Mesenchymal stem cell (in vitro differentiated cells and primary cell): ENCODE data around the gene TMEM272.

ENCODE experiments used
- DNase-seq: peaks from one replicate; pipeline ENCODE4 v3.0.0-alpha.2; 2013
- H2AFZ ChIP-seq: one replicate; pipeline ENCODE4 v1.6.1; 2013; ENCODE audit warnings: low read depth, mild to moderate bottlenecking, control low read depth, inconsistent platforms, low read length, moderate library complexity
- H2AK5ac ChIP-seq: 2 replicates; pipeline ENCODE4 v1.6.1; 2013; ENCODE audit warnings: low read length, moderate library complexity, mild to moderate bottlenecking, inconsistent platforms; ENCODE audit not compliant: severe bottlenecking
- H2BK120ac ChIP-seq: one replicate; pipeline ENCODE4 v1.6.1; 2013; ENCODE audit warnings: low read depth, mild to moderate bottlenecking, inconsistent platforms, low read length, moderate library complexity
- H2BK12ac ChIP-seq, 2 experiments: one replicate each; pipeline ENCODE4 v1.6.1; 2013; ENCODE audit warnings: inconsistent platforms in 2 of 2, low read length in 2 of 2, mild to moderate bottlenecking in 2 of 2, moderate library complexity in 2 of 2, control low read depth in 1 of 2
- H2BK15ac ChIP-seq: one replicate; pipeline ENCODE4 v1.6.1; 2013; ENCODE audit warnings: mild to moderate bottlenecking, low read depth, inconsistent platforms; ENCODE audit not compliant: poor library complexity, severe bottlenecking
- H2BK5ac ChIP-seq: 2 replicates; pipeline ENCODE4 v1.6.1; 2013; ENCODE audit warnings: low read depth, mild to moderate bottlenecking, low read length, control low read depth, inconsistent platforms; ENCODE audit not compliant: poor library complexity, severe bottlenecking
- H3K14ac ChIP-seq, 2 experiments: one replicate each; pipeline ENCODE4 v1.6.1; 2013; ENCODE audit warnings: inconsistent platforms in 2 of 2, low read length in 2 of 2, control low read depth in 1 of 2, mild to moderate bottlenecking in 1 of 2, moderate library complexity in 1 of 2
- H3K18ac ChIP-seq, 2 experiments: one replicate each; pipeline ENCODE4 v1.6.1; 2013; ENCODE audit warnings: inconsistent platforms in 2 of 2, low read length in 2 of 2, control low read depth in 1 of 2, low read depth in 1 of 2, mild to moderate bottlenecking in 1 of 2
- H3K23ac ChIP-seq, 2 experiments: one replicate each; pipeline ENCODE4 v1.6.1; 2013; ENCODE audit warnings: inconsistent platforms in 2 of 2, low read length in 2 of 2, mild to moderate bottlenecking in 2 of 2, moderate library complexity in 2 of 2, control low read depth in 1 of 2
- H3K27ac ChIP-seq: 2 replicates; pipeline ENCODE4 v1.5.1; 2013; ENCODE audit warnings: mild to moderate bottlenecking, moderate library complexity, low read length, control low read depth, inconsistent platforms; ENCODE audit not compliant: poor library complexity, severe bottlenecking
- H3K27me3 ChIP-seq, 2 experiments: 2 replicates each; pipeline versions ENCODE4 v1.6.1 to v1.7.0; 2013; ENCODE audit warnings: low read length in 2 of 2, mild to moderate bottlenecking in 2 of 2, moderate library complexity in 2 of 2, control low read depth in 1 of 2, inconsistent platforms in 1 of 2; ENCODE audit not compliant: control insufficient read depth in 1 of 2, insufficient read depth in 1 of 2
- H3K36me3 ChIP-seq, 2 experiments: 2 replicates each; pipeline versions ENCODE4 v1.6.1 to v1.7.0; 2013; ENCODE audit warnings: low read length in 2 of 2, control low read depth in 1 of 2, inconsistent platforms in 1 of 2, low read depth in 1 of 2, mild to moderate bottlenecking in 1 of 2; ENCODE audit not compliant: insufficient read depth in 2 of 2, control insufficient read depth in 1 of 2
- H3K4ac ChIP-seq, 2 experiments: one replicate each; pipeline ENCODE4 v1.6.1; 2013; ENCODE audit warnings: inconsistent platforms in 2 of 2, low read length in 2 of 2, mild to moderate bottlenecking in 2 of 2, moderate library complexity in 2 of 2, control low read depth in 1 of 2, low read depth in 1 of 2
- H3K4me1 ChIP-seq: 2 replicates; pipeline ENCODE4 v1.6.1; 2013; ENCODE audit warnings: low read depth, low read length, control low read depth; ENCODE audit not compliant: control insufficient read depth, insufficient read depth
- H3K4me2 ChIP-seq: 2 replicates; pipeline ENCODE4 v1.6.1; 2013; ENCODE audit warnings: low read length, mild to moderate bottlenecking, inconsistent platforms; ENCODE audit not compliant: poor library complexity, severe bottlenecking
- H3K4me3 ChIP-seq, 2 experiments: 2 replicates each; pipeline versions ENCODE4 v1.5.1 to v1.7.0; 2013; ENCODE audit warnings: low read length in 2 of 2, mild to moderate bottlenecking in 2 of 2, control low read depth in 1 of 2, low read depth in 1 of 2; ENCODE audit not compliant: insufficient read depth in 1 of 2
- H3K79me1 ChIP-seq: replicated peaks from 2 replicates; pipeline ENCODE4 v1.6.1; 2013; ENCODE audit warnings: mild to moderate bottlenecking, control low read depth, low read length, inconsistent platforms; ENCODE audit not compliant: poor library complexity, severe bottlenecking
- H3K9ac ChIP-seq: 2 replicates; pipeline ENCODE4 v1.7.0; 2013; ENCODE audit warnings: mild to moderate bottlenecking, low read length, moderate library complexity
- H3K9me3 ChIP-seq: 2 replicates; pipeline ENCODE4 v1.7.0; 2013; ENCODE audit warnings: mild to moderate bottlenecking, low read length; ENCODE audit not compliant: control insufficient read depth
- H4K8ac ChIP-seq: one replicate; pipeline ENCODE4 v1.6.1; 2013; ENCODE audit warnings: inconsistent platforms, mild to moderate bottlenecking, low read length, moderate library complexity
- H4K91ac ChIP-seq: one replicate; pipeline ENCODE4 v1.6.1; 2013; ENCODE audit warnings: mild to moderate bottlenecking, low read length, inconsistent platforms
- WGBS: methylation state at CpG from one replicate; pipeline ENCODE4 v1.1.7; 2013; ENCODE audit warnings: mixed read lengths; 5-methylcytosine and 5-hydroxymethylcytosine counted together

Gene TMEM272

DNA sequence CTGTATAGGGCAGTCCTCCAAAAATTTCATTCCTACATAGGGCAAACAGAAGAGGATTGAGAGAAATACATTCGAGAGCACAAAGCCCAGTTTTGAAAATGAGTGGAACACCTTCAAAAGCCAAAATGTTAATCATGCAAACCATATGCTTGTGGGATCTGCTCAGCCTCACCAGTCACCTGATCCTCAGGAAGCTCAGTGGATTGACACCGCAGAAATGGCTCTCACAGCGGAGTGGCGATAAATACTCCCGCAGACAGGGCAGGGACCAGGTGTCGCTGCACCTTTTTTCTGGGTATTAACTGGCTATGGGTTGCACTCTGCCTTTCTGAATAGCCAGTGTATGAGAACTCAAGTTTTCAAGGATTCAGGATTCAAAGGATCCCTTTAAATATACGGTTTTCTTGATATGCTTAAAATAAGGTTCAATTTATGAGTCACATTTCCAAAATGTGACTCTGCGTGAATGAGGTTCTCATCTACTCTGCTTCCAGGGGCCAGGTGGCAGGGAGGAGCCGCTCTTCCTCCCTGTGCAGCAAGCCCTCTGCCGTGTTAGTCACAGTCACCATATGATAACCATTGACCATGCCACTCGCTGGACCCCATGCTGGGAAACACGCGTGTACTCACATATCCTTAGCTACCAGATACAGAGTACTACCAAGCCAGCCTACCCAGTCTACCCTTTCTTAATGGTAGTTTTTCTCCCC lies 22.7 kb downstream of the TMEM272 start:
- no peak overlapping the region for H3K4me2 ChIP-seq
- no peak overlapping the region for H2AK5ac ChIP-seq
- DNase-seq: no peak
- H2AFZ ChIP-seq: no peak overlapping the region
- H3K4me1 ChIP-seq: peaks cover 2% of the 10 kb centered on the region
- no peak overlapping the region for H3K14ac ChIP-seq
- H3K4ac ChIP-seq: no peak overlapping the region
- H3K27ac ChIP-seq: no peak overlapping the region
- no peaks in the 10 kb centered on the region for H3K36me3 ChIP-seq
- no peak overlapping the region for H3K18ac ChIP-seq
- H4K8ac ChIP-seq: no peak overlapping the region
- H3K4me3 ChIP-seq: no peak overlapping the region
- WGBS: 91% methylated on average over 13 of the region's 13 CpGs
- no peak overlapping the region for H3K23ac ChIP-seq
- H3K9ac ChIP-seq: no peak overlapping the region
- peaks cover 57 to 60% of the 10 kb centered on the region in 2 experiments for H3K27me3 ChIP-seq
- H2BK120ac ChIP-seq: no peak overlapping the region
- H2BK15ac ChIP-seq: no peak overlapping the region
- no peaks in the 10 kb centered on the region for H3K9me3 ChIP-seq
- H2BK5ac ChIP-seq: no peak overlapping the region
- no peaks in the 10 kb centered on the region for H3K79me1 ChIP-seq
- H4K91ac ChIP-seq: no peak overlapping the region
- no peak overlapping the region for H2BK12ac ChIP-seq

DNA sequence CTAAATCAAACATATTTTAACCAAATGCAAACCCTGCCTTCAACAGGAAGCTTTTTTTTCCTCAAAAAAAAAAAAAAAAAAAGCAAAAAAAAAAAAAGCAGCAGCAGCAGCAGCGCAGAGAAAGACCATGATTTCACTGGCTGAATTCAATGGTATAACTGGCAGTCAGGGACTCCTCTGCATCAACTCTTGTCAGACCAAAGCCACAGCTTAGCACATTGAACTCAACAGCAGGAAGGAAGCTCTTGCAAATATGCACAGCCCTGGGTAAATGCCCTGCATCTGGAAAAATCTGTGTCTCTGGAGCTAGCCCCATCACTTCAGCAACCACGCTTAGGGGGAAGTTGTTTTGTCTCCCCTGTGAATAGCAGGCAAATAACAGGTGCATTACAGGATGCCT lies 23.4 kb downstream of the TMEM272 start:
- H3K4ac ChIP-seq: no peak overlapping the region
- H3K27me3 ChIP-seq: peaks cover 58 to 60% of the 10 kb centered on the region in 2 experiments
- no peak overlapping the region for H2BK15ac ChIP-seq
- H3K18ac ChIP-seq: no peak overlapping the region
- H3K4me2 ChIP-seq: no peak overlapping the region
- H2BK12ac ChIP-seq: no peak overlapping the region
- no peaks in the 10 kb centered on the region for H3K36me3 ChIP-seq
- H3K27ac ChIP-seq: no peak overlapping the region
- no peaks in the 10 kb centered on the region for H3K79me1 ChIP-seq
- no peak overlapping the region for H3K9ac ChIP-seq
- H2AK5ac ChIP-seq: no peak overlapping the region
- H4K8ac ChIP-seq: no peak overlapping the region
- H3K14ac ChIP-seq: no peak overlapping the region
- H2BK5ac ChIP-seq: no peak overlapping the region
- H2AFZ ChIP-seq: no peak overlapping the region
- no peak overlapping the region for H2BK120ac ChIP-seq
- no peaks in the 10 kb centered on the region for H3K9me3 ChIP-seq
- H3K4me3 ChIP-seq: no peak overlapping the region
- H3K23ac ChIP-seq: no peak overlapping the region
- 59% methylated on average over 2 of the region's 2 CpGs for WGBS
- H4K91ac ChIP-seq: no peak overlapping the region
- peaks cover 2% of the 10 kb centered on the region for H3K4me1 ChIP-seq
- DNase-seq: no peak

DNA sequence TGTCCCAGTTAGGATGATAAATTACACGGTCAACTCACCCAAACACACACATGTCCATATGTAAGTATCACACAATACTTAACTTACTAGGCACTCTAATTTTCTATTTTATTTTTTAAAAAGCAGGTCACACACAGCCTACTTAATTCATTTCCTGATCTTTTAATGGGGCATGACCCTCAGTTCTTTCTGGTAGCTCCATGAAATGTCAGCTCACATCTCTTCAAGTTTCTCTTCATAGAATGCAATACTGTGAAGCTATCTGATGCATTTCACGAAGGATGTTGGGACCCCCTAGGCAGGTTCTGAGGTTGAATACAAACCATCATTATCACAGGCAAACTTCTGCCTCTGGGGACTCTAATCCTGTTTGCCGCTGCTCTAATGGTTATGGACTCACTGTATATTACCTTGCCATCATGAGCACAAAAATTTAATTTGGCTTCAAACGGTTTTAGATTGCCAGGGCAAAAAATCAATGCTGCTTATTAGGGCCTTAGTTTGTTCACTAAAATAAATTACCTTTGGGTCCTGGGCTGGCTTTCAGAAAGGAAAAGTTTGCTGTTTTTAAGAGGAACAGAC lies 24.9 kb downstream of the TMEM272 start:
- no peak overlapping the region for H3K4me2 ChIP-seq
- no peak overlapping the region for H2BK15ac ChIP-seq
- peaks cover 68% of the 10 kb centered on the region in 2 experiments for H3K27me3 ChIP-seq
- no peak overlapping the region for H2BK5ac ChIP-seq
- H3K23ac ChIP-seq: no peak overlapping the region
- WGBS: 90% methylated on average over 4 of the region's 4 CpGs
- no peaks in the 10 kb centered on the region for H3K36me3 ChIP-seq
- no peaks in the 10 kb centered on the region for H3K9me3 ChIP-seq
- H3K14ac ChIP-seq: no peak overlapping the region
- H2AK5ac ChIP-seq: no peak overlapping the region
- H3K79me1 ChIP-seq: no peaks in the 10 kb centered on the region
- H3K4ac ChIP-seq: no peak overlapping the region
- H4K8ac ChIP-seq: no peak overlapping the region
- no peak overlapping the region for H4K91ac ChIP-seq
- no peak overlapping the region for H2BK12ac ChIP-seq
- no peak overlapping the region for H3K27ac ChIP-seq
- no peak overlapping the region for H2BK120ac ChIP-seq
- peaks cover 4% of the 10 kb centered on the region for H3K4me1 ChIP-seq
- no peak overlapping the region for H3K18ac ChIP-seq
- no peak overlapping the region for H3K9ac ChIP-seq
- DNase-seq: no peak
- H3K4me3 ChIP-seq: no peak overlapping the region
- no peak overlapping the region for H2AFZ ChIP-seq

DNA sequence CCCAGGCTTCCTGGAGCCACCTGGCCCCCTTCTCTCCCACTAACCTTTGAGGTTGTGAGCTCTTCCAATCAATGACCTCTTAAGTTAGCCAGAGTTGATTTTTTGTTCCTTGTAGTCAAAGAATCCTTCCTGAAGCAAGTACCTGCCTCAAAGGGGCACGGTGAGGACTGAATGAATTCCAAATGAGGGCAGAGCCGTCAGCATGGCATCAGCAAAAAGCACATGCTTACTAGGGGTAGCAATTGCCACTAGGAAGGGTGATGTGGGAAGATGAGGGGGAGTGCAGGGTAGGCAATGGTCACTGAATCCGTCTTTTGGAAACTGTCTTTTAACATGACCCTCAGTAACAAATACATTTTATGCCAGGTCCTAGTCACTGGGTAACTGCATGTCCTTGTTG lies 25.4 kb downstream of the TMEM272 start:
- DNase-seq: no peak
- H4K91ac ChIP-seq: no peak overlapping the region
- H3K4ac ChIP-seq: no peak overlapping the region
- H3K14ac ChIP-seq: no peak overlapping the region
- peaks cover 8% of the 10 kb centered on the region for H3K4me1 ChIP-seq
- peaks cover 68% of the 10 kb centered on the region in 2 experiments for H3K27me3 ChIP-seq
- H3K23ac ChIP-seq: no peak overlapping the region
- no peak overlapping the region for H3K18ac ChIP-seq
- H3K79me1 ChIP-seq: no peaks in the 10 kb centered on the region
- no peak overlapping the region for H2BK5ac ChIP-seq
- no peak overlapping the region for H2BK12ac ChIP-seq
- no peaks in the 10 kb centered on the region for H3K36me3 ChIP-seq
- H2AFZ ChIP-seq: no peak overlapping the region
- no peak overlapping the region for H3K4me2 ChIP-seq
- H3K27ac ChIP-seq: no peak overlapping the region
- no peak overlapping the region for H2AK5ac ChIP-seq
- 88% methylated on average over 2 of the region's 3 CpGs for WGBS
- no peak overlapping the region for H2BK15ac ChIP-seq
- no peak overlapping the region for H3K4me3 ChIP-seq
- H3K9ac ChIP-seq: no peak overlapping the region
- no peak overlapping the region for H2BK120ac ChIP-seq
- no peak overlapping the region for H4K8ac ChIP-seq
- no peaks in the 10 kb centered on the region for H3K9me3 ChIP-seq
